ENCODE measurements around the gene FBXL5.

Gene FBXL5

GRCh38 chr4:15655223-15656037 lies at the start of gene FBXL5:
TSS of gene FBXL5 (minus strand) at chr4:15655357. CDS start at chr4:15655287, 70 bp downstream.
- DNase-seq (ENCODE audit: low read depth), result peak; percentile 43

GRCh38 chr4:15704129-15704528 lies 49.0 kb upstream of the FBXL5 start:
- no peak for DNase-seq (ENCODE audit: low read depth)

- no peak for DNase-seq (ENCODE audit: low read depth)
Observed at GRCh38 chr4:15703439-15703838, 48.3 kb upstream of the FBXL5 start.

GRCh38 chr4:15702941-15703403 lies 47.8 kb upstream of the FBXL5 start, which contains the start of gene BST1:
TSS of gene BST1 (plus strand) at chr4:15703065. CDS start at chr4:15703145, 80 bp downstream.
- DNase-seq (ENCODE audit: low read depth), result no peak

- no peak for DNase-seq (ENCODE audit: low read depth)
Observed at GRCh38 chr4:15696866-15697265, 41.7 kb upstream of the FBXL5 start.

GRCh38 chr4:15695729-15696128 lies 40.6 kb upstream of the FBXL5 start:
- DNase-seq (ENCODE audit: low read depth), result no peak

GRCh38 chr4:15695240-15695699 lies 40.1 kb upstream of the FBXL5 start:
- peak; percentile 97 for DNase-seq (ENCODE audit: low read depth)

- DNase-seq (ENCODE audit: low read depth), result no peak
Observed at GRCh38 chr4:15694431-15694830, 39.3 kb upstream of the FBXL5 start.

- DNase-seq (ENCODE audit: low read depth), result no peak
Observed at GRCh38 chr4:15692602-15693001, 37.4 kb upstream of the FBXL5 start.

GRCh38 chr4:15691346-15692135 lies 36.4 kb upstream of the FBXL5 start:
- DNase-seq (ENCODE audit: low read depth), result no peak

GRCh38 chr4:15690020-15690809 lies 35.1 kb upstream of the FBXL5 start:
- peak; percentile 93 for DNase-seq (ENCODE audit: low read depth)

- DNase-seq (ENCODE audit: low read depth), result no peak
Observed at GRCh38 chr4:15689540-15689939, 34.4 kb upstream of the FBXL5 start.

GRCh38 chr4:15688051-15688450 lies 32.9 kb upstream of the FBXL5 start:
- DNase-seq (ENCODE audit: low read depth), result no peak

- DNase-seq (ENCODE audit: low read depth), result no peak
Observed at GRCh38 chr4:15684498-15684897, 29.3 kb upstream of the FBXL5 start.

GRCh38 chr4:15683143-15683495 lies 28.0 kb upstream of the FBXL5 start:
- DNase-seq (ENCODE audit: low read depth), result no peak

- no peak for DNase-seq (ENCODE audit: low read depth)
Observed at GRCh38 chr4:15682242-15683142, 27.3 kb upstream of the FBXL5 start.

- peak; percentile 97 for DNase-seq (ENCODE audit: low read depth)
Observed at GRCh38 chr4:15681372-15682241, 26.4 kb upstream of the FBXL5 start, which contains the start of gene FAM200B. TSS of gene FAM200B (plus strand) at chr4:15681827. CDS start at chr4:15686978, 5,151 bp downstream.

- no peak for DNase-seq (ENCODE audit: low read depth)
Observed at GRCh38 chr4:15681067-15681371, 25.9 kb upstream of the FBXL5 start.

GRCh38 chr4:15677507-15677988 lies 22.4 kb upstream of the FBXL5 start:
- DNase-seq (ENCODE audit: low read depth), result no peak

GRCh38 chr4:15676899-15677298 lies 21.7 kb upstream of the FBXL5 start:
- DNase-seq (ENCODE audit: low read depth), result no peak
